Neural progenitor cell (in vitro differentiated cells): ENCODE data around the gene CALCR.

ENCODE experiments used
- CTCF ChIP-seq: fragments of 200-600 bp; sonication (generic); IDR thresholded peaks from 2 replicates; pipeline ENCODE4 v1.5.1; 2017; ENCODE audit warnings: antibody characterized with exemption, mild to moderate bottlenecking
- EZH2 ChIP-seq: fragments of 200-600 bp; sonication (generic); IDR thresholded peaks from 2 replicates; pipeline ENCODE4 v1.6.1; 2017; ENCODE audit warnings: antibody characterized with exemption, mild to moderate bottlenecking, moderate library complexity

- TF ChIP-seq CTCF (no peak), EZH2 (no peak)
Observed at GRCh38 chr7:93538061-93538460, 36.5 kb downstream of the CALCR start.
